PC-3 (cell line): Measurements from ENCODE around the gene CROCC.

ENCODE experiments used
- CTCF ChIP-seq: fragments of 300-600 bp; sonication (generic); conservative IDR thresholded peaks from 2 replicates; pipeline ENCODE4 v1.5.1; 2017; ENCODE audit warnings: antibody characterized with exemption, low read depth, mild to moderate bottlenecking, low read length
- EZH2 ChIP-seq: fragments of 300-600 bp; sonication (generic); IDR thresholded peaks from one replicate; pipeline ENCODE4 v1.6.1; 2017; ENCODE audit warnings: antibody characterized with exemption, mild to moderate bottlenecking, low read length; ENCODE audit not compliant: unreplicated experiment
- EZH2phosphoT487 ChIP-seq: fragments of 300-600 bp; sonication (generic); IDR thresholded peaks from 2 replicates; pipeline ENCODE4 v1.6.1; 2018; ENCODE audit warnings: mild to moderate bottlenecking, antibody characterized with exemption, low read length, borderline replicate concordance

GRCh38 chr1:16904560-16905109 is 17.1 kb upstream of the CROCC start:
- TF ChIP-seq CTCF (no peak), EZH2phosphoT487 (no peak), EZH2 (no peak)
